ENCODE measurements around the gene PROB1.
A peak's percentile ranks its signal among the peaks of the same experiment; 100 is the strongest.
"Not testable (repeated sequence)": the region's sequence is repeated elsewhere in the genome, so short reads cannot be mapped to it uniquely, and the experiment has no call there.

PROB1 gene

GRCh38 chr5:139368613-139369012 is 26.3 kb downstream of the PROB1 start:
- no peak overlapping the region for H3K4me3 ChIP-seq (ENCODE audit: low read length)
- no peak for TF ChIP-seq ZNF274 (IDR thresholded peaks at IDR 0.05; ENCODE audit: low read depth, low read length)

- no peak overlapping the region for H3K4me3 ChIP-seq (ENCODE audit: low read length)
- TF ChIP-seq ZNF274 (IDR thresholded peaks at IDR 0.05; ENCODE audit: low read depth, low read length) = no peak
These were observed 30.4 kb downstream of the PROB1 start for GRCh38 chr5:139364466-139364865.

GRCh38 chr5:139363937-139364336 is 31.0 kb downstream of the PROB1 start:
- H3K4me3 ChIP-seq (ENCODE audit: low read length) = no peak overlapping the region
- TF ChIP-seq ZNF274 (IDR thresholded peaks at IDR 0.05; ENCODE audit: low read depth, low read length) = no peak

- no peak for TF ChIP-seq ZNF274 (IDR thresholded peaks at IDR 0.05; ENCODE audit: low read depth, low read length)
These were observed 33.0 kb downstream of the PROB1 start for GRCh38 chr5:139361835-139362429.

GRCh38 chr5:139360384-139360783 is 34.5 kb downstream of the PROB1 start:
- no peak for TF ChIP-seq ZNF274 (IDR thresholded peaks at IDR 0.05; ENCODE audit: low read depth, low read length)
- H3K4me3 ChIP-seq (ENCODE audit: low read length) = no peak overlapping the region

More at GRCh38 chr5:139361835-139362429, 33.0 kb downstream of the PROB1 start:
- H3K4me3 ChIP-seq (ENCODE audit: low read length) = no peak overlapping the region

GRCh38 chr5:139358064-139358463 is 36.8 kb downstream of the PROB1 start:
- TF ChIP-seq ZNF274 (IDR thresholded peaks at IDR 0.05; ENCODE audit: low read depth, low read length) = no peak
- no peak overlapping the region for H3K4me3 ChIP-seq (ENCODE audit: low read length)

GRCh38 chr5:139355900-139356299 is 39.0 kb downstream of the PROB1 start:
- H3K4me3 ChIP-seq (ENCODE audit: low read length) = not testable (repeated sequence)

GRCh38 chr5:139354186-139354585 is 40.7 kb downstream of the PROB1 start:
- H3K4me3 ChIP-seq (ENCODE audit: low read length) = no peak overlapping the region
- no peak for TF ChIP-seq ZNF274 (IDR thresholded peaks at IDR 0.05; ENCODE audit: low read depth, low read length)

GRCh38 chr5:139347863-139348262 is 47.0 kb downstream of the PROB1 start:
- H3K4me3 ChIP-seq (ENCODE audit: low read length) = not testable (repeated sequence)

GRCh38 chr5:139345442-139345841 is 49.5 kb downstream of the PROB1 start:
- not testable (repeated sequence) for H3K4me3 ChIP-seq (ENCODE audit: low read length)

GRCh38 chr5:139344177-139344576 is 50.7 kb downstream of the PROB1 start:
- H3K4me3 ChIP-seq (ENCODE audit: low read length) = no peak overlapping the region
- no peak for TF ChIP-seq ZNF274 (IDR thresholded peaks at IDR 0.05; ENCODE audit: low read depth, low read length)

GRCh38 chr5:139343476-139343875 is 51.4 kb downstream of the PROB1 start:
- peak overlapping the region; percentile 90; the same call in 1 of the 2 replicates for H3K4me3 ChIP-seq (ENCODE audit: low read length)
- no peak for TF ChIP-seq ZNF274 (IDR thresholded peaks at IDR 0.05; ENCODE audit: low read depth, low read length)

GRCh38 chr5:139342423-139342723 is 52.5 kb downstream of the PROB1 start:
- peak overlapping the region; percentile 90 for H3K4me3 ChIP-seq (ENCODE audit: low read length)
- TF ChIP-seq ZNF274 (IDR thresholded peaks at IDR 0.05; ENCODE audit: low read depth, low read length) = no peak

- H3K4me3 ChIP-seq (ENCODE audit: low read length) = peak within 1 kb of the TSS; percentile 90
- TF ChIP-seq ZNF274 (IDR thresholded peaks at IDR 0.05; ENCODE audit: low read depth, low read length) = no peak
These were observed 53.0 kb downstream of the PROB1 start, which contains the start of gene PAIP2 for GRCh38 chr5:139341689-139342422. Gene PAIP2, plus strand, starts transcription at chr5:139341854. Its CDS starts 21,931 bp downstream, at chr5:139363785.

- H3K4me3 ChIP-seq (ENCODE audit: low read length) = peak overlapping the region; percentile 90
- no peak for TF ChIP-seq ZNF274 (IDR thresholded peaks at IDR 0.05; ENCODE audit: low read depth, low read length)
These were observed 53.7 kb downstream of the PROB1 start for GRCh38 chr5:139341187-139341688.
